ENCODE results near the gene FBN3.

GRCh38 chr19:8028951-8029491 lies 120.4 kb downstream of the FBN3 start:
- TF ChIP-seq POLR2A (IDR thresholded peaks at IDR 0.05): no peak
- TF ChIP-seq CTCF (IDR thresholded peaks at IDR 0.05): no peak
